HepG2 (cell line): ENCODE measurements around the gene ONECUT1. TPM values are rescaled to one million over a fixed set of nuclear protein-coding genes. Genes with fewer than 3 reads are reported as not detected.

ENCODE experiments used
- DPF2 ChIP-seq: sonication (generic); formaldehyde crosslinking; IDR thresholded peaks from 2 replicates; pipeline ENCODE4 v1.4.0; 2020; ENCODE audit warnings: mild to moderate bottlenecking, low read depth, missing genetic modification reagents, borderline replicate concordance
- FOXK2 ChIP-seq: fragments of 450-650 bp; IDR thresholded peaks from 2 replicates; pipeline ENCODE4 v1.6.1; 2016
- HCFC1 ChIP-seq: fragments of 150-350 bp; IDR thresholded peaks from 2 replicates; pipeline ENCODE4 v1.6.1; 2014; ENCODE audit warnings: low read depth, low read length
- HHEX ChIP-seq: IDR thresholded peaks from 2 replicates; pipeline ENCODE4 v1.6.1; 2016; ENCODE audit warnings: control low read depth
- NBN ChIP-seq: fragments of 450-650 bp; conservative IDR thresholded peaks from 2 replicates; pipeline ENCODE4 v1.6.1; 2017
- NFE2L2 ChIP-seq: fragments of 150-350 bp; IDR thresholded peaks from 2 replicates; pipeline ENCODE4 v1.6.1; 2014; ENCODE audit warnings: low read length
- RFX3 ChIP-seq: IDR thresholded peaks from 2 replicates; pipeline ENCODE4 v1.6.1; 2016; ENCODE audit warnings: missing biosample characterization, missing genetic modification reagents
- STAG1 ChIP-seq: sonication (generic); formaldehyde crosslinking; IDR thresholded peaks from 2 replicates; pipeline ENCODE4 v1.4.0; 2020; ENCODE audit warnings: missing genetic modification reagents
- SUZ12 ChIP-seq: fragments of 150-350 bp; IDR thresholded peaks from 2 replicates; pipeline ENCODE4 v1.6.1; 2014; ENCODE audit warnings: low read depth, low read length
- TSC22D2 ChIP-seq: sonication (generic); formaldehyde crosslinking; IDR thresholded peaks from 2 replicates; pipeline ENCODE4 v1.5.1; 2020; ENCODE audit warnings: missing genetic modification reagents, mild to moderate bottlenecking, borderline replicate concordance
- XBP1 ChIP-seq: sonication (generic); formaldehyde crosslinking; IDR thresholded peaks from 2 replicates; pipeline ENCODE4 v1.5.0; 2020; ENCODE audit warnings: missing genetic modification reagents
- ZNF546 ChIP-seq: sonication (generic); formaldehyde crosslinking; conservative IDR thresholded peaks from 2 replicates; pipeline ENCODE4 v1.8.1; 2023; ENCODE audit warnings: mild to moderate bottlenecking, missing genetic modification reagents
- ZNF737 ChIP-seq: sonication (generic); formaldehyde crosslinking; IDR thresholded peaks from 2 replicates; pipeline ENCODE4 v1.5.0; 2020; ENCODE audit warnings: missing genetic modification reagents, mild to moderate bottlenecking, borderline replicate concordance
- ZNF746 ChIP-seq: sonication (generic); formaldehyde crosslinking; IDR thresholded peaks from 2 replicates; pipeline ENCODE4 v1.8.0; 2022; ENCODE audit warnings: mild to moderate bottlenecking, missing genetic modification reagents
- ZNF788 ChIP-seq: sonication (generic); formaldehyde crosslinking; IDR thresholded peaks from 2 replicates; pipeline ENCODE4 v1.5.0; 2020; ENCODE audit warnings: mild to moderate bottlenecking, missing genetic modification reagents, borderline replicate concordance
- polyA plus RNA-seq, 8 experiments: library from polyadenylated mRNA; depleted of rRNA in 3 of 8; stranded (reverse) in 7 of 8; unstranded in 1 of 8; fragments of >200 nt; fragmentation: Illumina TruSeq in 4 of 8; extraction: Trizol in 4 of 8; gene quantifications; 2 replicates each; pipeline versions ENCODE4 v1.2.1 to v1.2.3, GENCODE V29; 2011 to 2016; ENCODE audit warnings: low read depth in 4 of 8, missing spikeins in 1 of 8, mixed read lengths in 1 of 8; ENCODE audit not compliant: insufficient read depth in 1 of 8
- total RNA-seq, 5 experiments: library from RNA; depleted of rRNA; stranded (reverse); fragments of >200 nt; fragmentation: Illumina TruSeq; extraction: Trizol; gene quantifications; 2 replicates each; pipeline ENCODE4 v1.2.3, GENCODE V29; 2016; ENCODE audit warnings: low read depth in 1 of 5
- TF ChIP-seq, protein P1 (sequence below): IDR thresholded peaks from 2 replicates; pipeline ENCODE4 v1.6.1; 2016; ENCODE audit warnings: missing compliant biosample characterization, missing genetic modification reagents, borderline replicate concordance
- TF ChIP-seq, protein P2 (sequence below): sonication (generic); formaldehyde crosslinking; IDR thresholded peaks from 2 replicates; pipeline ENCODE4 v1.4.0; 2020; ENCODE audit warnings: mild to moderate bottlenecking, missing genetic modification reagents, borderline replicate concordance
- TF ChIP-seq, protein P3 (sequence below): sonication (generic); formaldehyde crosslinking; IDR thresholded peaks from 2 replicates; pipeline ENCODE4 v1.5.1; 2020; ENCODE audit warnings: mild to moderate bottlenecking, missing genetic modification reagents, borderline replicate concordance
- TF ChIP-seq, protein P4 (sequence below): sonication (generic); formaldehyde crosslinking; IDR thresholded peaks from 2 replicates; pipeline ENCODE4 v1.5.0; 2020; ENCODE audit warnings: missing genetic modification reagents, mild to moderate bottlenecking, borderline replicate concordance

The ONECUT1 gene
- total and polyA plus RNA-seq, 2 of the 13 experiments (the other 11 are each of a cell fraction or from before 2014, with no cell fraction given) = 3.5 to 9.1 TPM

DNA sequence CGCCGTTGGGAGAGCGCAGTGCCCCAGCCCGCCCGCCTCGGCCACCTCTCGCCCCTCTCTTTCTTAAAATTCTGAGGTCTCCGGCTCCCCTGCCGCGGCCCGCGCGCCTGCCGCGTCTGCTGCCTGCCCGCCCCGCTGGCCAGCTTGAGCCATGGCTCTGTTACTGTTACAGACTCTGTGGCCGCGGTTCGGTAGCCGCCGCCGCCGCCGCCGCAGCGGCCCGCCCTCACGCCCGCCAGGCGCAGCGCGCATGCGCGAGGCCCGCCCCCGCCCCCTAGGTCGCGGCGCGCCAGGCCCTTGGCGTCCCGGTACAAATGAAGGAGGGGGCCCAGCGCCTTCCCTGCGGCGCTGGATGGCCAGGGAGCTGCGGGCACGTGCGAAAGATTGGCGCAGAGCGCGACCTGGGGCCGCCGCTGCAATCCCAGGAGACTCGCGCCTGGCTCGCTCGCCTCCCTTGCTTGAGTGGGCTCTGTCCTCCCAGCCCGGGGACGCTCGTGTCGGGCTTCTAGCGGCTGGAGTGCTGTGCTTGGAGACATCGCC lies at the start of gene ONECUT1 (continued):
- TF ChIP-seq NBN = no peak
- no peak for TF ChIP-seq XBP1 (CRISPR knock-in tag)
- TF ChIP-seq, protein P1, sequence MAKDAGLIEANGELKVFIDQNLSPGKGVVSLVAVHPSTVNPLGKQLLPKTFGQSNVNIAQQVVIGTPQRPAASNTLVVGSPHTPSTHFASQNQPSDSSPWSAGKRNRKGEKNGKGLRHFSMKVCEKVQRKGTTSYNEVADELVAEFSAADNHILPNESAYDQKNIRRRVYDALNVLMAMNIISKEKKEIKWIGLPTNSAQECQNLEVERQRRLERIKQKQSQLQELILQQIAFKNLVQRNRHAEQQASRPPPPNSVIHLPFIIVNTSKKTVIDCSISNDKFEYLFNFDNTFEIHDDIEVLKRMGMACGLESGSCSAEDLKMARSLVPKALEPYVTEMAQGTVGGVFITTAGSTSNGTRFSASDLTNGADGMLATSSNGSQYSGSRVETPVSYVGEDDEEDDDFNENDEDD (CRISPR knock-in tag) = peak; percentile 70; the same call in 1 of the 2 replicates
- no peak for TF ChIP-seq ZNF546 (CRISPR knock-in tag)
- TF ChIP-seq HHEX = no peak
- peak; percentile 42; the same call in 1 of the 2 replicates for TF ChIP-seq ZNF746
- TF ChIP-seq, protein P2, sequence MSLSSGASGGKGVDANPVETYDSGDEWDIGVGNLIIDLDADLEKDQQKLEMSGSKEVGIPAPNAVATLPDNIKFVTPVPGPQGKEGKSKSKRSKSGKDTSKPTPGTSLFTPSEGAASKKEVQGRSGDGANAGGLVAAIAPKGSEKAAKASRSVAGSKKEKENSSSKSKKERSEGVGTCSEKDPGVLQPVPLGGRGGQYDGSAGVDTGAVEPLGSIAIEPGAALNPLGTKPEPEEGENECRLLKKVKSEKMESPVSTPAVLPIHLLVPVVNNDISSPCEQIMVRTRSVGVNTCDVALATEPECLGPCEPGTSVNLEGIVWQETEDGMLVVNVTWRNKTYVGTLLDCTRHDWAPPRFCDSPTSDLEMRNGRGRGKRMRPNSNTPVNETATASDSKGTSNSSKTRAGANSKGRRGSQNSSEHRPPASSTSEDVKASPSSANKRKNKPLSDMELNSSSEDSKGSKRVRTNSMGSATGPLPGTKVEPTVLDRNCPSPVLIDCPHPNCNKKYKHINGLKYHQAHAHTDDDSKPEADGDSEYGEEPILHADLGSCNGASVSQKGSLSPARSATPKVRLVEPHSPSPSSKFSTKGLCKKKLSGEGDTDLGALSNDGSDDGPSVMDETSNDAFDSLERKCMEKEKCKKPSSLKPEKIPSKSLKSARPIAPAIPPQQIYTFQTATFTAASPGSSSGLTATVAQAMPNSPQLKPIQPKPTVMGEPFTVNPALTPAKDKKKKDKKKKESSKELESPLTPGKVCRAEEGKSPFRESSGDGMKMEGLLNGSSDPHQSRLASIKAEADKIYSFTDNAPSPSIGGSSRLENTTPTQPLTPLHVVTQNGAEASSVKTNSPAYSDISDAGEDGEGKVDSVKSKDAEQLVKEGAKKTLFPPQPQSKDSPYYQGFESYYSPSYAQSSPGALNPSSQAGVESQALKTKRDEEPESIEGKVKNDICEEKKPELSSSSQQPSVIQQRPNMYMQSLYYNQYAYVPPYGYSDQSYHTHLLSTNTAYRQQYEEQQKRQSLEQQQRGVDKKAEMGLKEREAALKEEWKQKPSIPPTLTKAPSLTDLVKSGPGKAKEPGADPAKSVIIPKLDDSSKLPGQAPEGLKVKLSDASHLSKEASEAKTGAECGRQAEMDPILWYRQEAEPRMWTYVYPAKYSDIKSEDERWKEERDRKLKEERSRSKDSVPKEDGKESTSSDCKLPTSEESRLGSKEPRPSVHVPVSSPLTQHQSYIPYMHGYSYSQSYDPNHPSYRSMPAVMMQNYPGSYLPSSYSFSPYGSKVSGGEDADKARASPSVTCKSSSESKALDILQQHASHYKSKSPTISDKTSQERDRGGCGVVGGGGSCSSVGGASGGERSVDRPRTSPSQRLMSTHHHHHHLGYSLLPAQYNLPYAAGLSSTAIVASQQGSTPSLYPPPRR = no peak
- 0 out of 2 replicates have a peak, but pooled peaks have one; percentile 74 for TF ChIP-seq ZNF788
- 0 out of 2 replicates have a peak, but pooled peaks have one; percentile 48 for TF ChIP-seq TSC22D2 (CRISPR knock-in tag)
- TF ChIP-seq ZNF737 (CRISPR knock-in tag) = no peak
- TF ChIP-seq STAG1 (CRISPR knock-in tag) = peak; percentile 2; the same call in 1 of the 2 replicates
- no peak for TF ChIP-seq RFX3 (CRISPR knock-in tag)
- TF ChIP-seq SUZ12 = no peak
- no peak for TF ChIP-seq DPF2 (CRISPR knock-in tag)
- TF ChIP-seq HCFC1 = no peak
- no peak for TF ChIP-seq NFE2L2
- no peak for TF ChIP-seq FOXK2
- TF ChIP-seq, protein P3, sequence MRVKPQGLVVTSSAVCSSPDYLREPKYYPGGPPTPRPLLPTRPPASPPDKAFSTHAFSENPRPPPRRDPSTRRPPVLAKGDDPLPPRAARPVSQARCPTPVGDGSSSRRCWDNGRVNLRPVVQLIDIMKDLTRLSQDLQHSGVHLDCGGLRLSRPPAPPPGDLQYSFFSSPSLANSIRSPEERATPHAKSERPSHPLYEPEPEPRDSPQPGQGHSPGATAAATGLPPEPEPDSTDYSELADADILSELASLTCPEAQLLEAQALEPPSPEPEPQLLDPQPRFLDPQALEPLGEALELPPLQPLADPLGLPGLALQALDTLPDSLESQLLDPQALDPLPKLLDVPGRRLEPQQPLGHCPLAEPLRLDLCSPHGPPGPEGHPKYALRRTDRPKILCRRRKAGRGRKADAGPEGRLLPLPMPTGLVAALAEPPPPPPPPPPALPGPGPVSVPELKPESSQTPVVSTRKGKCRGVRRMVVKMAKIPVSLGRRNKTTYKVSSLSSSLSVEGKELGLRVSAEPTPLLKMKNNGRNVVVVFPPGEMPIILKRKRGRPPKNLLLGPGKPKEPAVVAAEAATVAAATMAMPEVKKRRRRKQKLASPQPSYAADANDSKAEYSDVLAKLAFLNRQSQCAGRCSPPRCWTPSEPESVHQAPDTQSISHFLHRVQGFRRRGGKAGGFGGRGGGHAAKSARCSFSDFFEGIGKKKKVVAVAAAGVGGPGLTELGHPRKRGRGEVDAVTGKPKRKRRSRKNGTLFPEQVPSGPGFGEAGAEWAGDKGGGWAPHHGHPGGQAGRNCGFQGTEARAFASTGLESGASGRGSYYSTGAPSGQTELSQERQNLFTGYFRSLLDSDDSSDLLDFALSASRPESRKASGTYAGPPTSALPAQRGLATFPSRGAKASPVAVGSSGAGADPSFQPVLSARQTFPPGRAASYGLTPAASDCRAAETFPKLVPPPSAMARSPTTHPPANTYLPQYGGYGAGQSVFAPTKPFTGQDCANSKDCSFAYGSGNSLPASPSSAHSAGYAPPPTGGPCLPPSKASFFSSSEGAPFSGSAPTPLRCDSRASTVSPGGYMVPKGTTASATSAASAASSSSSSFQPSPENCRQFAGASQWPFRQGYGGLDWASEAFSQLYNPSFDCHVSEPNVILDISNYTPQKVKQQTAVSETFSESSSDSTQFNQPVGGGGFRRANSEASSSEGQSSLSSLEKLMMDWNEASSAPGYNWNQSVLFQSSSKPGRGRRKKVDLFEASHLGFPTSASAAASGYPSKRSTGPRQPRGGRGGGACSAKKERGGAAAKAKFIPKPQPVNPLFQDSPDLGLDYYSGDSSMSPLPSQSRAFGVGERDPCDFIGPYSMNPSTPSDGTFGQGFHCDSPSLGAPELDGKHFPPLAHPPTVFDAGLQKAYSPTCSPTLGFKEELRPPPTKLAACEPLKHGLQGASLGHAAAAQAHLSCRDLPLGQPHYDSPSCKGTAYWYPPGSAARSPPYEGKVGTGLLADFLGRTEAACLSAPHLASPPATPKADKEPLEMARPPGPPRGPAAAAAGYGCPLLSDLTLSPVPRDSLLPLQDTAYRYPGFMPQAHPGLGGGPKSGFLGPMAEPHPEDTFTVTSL (CRISPR knock-in tag) = no peak
- TF ChIP-seq, protein P4, sequence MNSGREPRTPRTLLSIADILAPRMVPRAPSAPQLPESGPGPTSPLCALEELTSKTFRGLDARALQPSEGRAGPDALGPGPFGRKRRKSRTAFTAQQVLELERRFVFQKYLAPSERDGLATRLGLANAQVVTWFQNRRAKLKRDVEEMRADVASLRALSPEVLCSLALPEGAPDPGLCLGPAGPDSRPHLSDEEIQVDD (CRISPR knock-in tag) = peak; percentile 26; the same call in 1 of the 2 replicates
